Midbrain (tissue), 1 donor: ENCODE results near the gene NFATC2.

ENCODE experiments used
- DNase-seq: peaks from one replicate; lab custom pipeline; 2025; lab: John Stamatoyannopoulos, UW

The NFATC2 gene

DNA sequence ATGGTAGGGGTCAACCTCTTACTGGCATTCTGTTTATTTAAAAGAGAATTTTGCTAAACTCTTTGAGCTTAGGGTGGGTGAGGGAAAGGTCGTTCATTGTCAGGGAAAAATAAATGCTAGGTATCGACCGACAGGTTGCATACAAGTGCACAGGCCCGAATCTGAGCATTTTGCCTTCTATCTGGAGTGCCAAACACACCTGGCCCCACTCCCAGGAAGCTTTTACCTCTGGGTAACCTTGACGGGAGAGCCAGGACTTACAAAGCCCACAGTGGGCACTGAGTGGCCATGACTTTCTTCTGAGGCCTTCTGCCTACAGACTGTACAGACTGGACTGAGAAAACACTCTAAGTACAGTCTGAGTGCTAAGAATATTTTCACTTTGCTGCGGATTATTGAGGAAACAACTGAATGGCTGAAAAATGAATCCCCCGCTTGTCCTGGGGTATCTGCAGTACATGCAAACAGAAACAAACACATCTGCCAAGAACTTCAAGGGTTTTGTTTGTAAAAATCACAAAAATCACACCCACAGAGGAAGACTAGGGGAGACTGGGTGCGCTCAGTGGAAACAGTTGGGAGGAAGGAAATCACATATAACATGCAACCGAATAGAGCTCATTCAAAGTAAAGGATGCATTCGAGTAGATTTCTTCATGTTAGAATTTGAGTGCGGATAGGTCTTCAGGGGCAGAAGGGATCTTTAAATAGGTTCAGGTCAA is 152.8 kb downstream of the NFATC2 start:
- DNase-seq: no peak

- DNase-seq: no peak
Observed at GRCh38 chr20:51388756-51389542, 153.6 kb downstream of the NFATC2 start.

- DNase-seq: no peak
Observed at GRCh38 chr20:51388227-51388626, 154.3 kb downstream of the NFATC2 start.

DNA sequence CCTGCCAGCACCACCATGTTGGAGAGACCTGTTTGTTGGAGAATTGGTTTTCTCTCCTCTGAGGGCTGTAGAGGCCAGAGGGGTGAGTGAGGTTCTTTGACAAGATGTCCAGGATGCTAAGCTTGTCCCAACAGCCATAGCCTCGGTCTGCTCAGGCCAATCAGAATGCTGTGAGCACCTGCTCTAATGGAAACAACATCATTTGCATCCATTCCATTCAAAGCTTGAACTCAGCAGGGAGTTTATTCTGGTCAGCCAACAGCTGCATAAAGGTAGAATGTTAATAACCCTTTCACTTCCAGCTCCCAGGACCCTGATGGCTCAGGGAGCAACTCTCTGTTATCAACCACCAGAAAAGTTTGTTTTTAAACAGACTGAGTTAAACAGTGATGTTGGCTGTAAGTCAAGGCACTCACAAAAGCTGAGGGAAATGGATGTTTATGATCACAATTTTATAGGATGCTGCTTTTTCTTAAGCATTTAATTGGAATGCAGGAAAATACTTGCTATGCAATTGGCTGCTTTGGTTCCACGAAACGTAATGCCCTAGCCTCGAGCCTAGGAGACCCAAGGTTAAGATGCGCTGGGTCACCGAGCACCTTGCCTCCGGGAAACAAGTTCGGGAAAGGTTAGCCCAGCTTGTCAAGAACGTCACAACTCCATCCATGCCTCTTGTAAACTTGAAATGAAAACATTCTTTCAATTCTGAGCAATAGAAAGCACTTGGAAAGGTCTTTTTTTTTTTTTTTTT is 155.2 kb downstream of the NFATC2 start:
- no peak for DNase-seq

DNA sequence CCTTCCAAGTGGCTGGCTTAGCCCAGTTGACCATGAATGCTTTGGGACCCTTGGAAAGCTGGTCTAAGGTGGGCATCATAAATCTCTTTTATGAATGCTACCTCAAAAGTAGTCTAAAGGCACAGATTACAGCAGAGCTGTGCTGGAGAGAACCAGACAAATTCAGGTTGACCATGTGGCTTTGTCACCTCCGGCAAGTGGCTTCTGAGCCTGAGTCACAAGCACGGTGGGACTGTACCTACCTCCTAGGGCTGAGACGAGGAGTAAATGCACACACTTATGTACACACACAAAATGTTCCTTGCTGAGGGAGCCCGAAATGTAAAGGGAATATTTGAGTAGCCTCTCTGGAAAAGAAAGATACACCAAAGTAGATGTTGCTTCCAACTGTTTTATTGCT is 155.9 kb downstream of the NFATC2 start:
- no peak for DNase-seq

DNA sequence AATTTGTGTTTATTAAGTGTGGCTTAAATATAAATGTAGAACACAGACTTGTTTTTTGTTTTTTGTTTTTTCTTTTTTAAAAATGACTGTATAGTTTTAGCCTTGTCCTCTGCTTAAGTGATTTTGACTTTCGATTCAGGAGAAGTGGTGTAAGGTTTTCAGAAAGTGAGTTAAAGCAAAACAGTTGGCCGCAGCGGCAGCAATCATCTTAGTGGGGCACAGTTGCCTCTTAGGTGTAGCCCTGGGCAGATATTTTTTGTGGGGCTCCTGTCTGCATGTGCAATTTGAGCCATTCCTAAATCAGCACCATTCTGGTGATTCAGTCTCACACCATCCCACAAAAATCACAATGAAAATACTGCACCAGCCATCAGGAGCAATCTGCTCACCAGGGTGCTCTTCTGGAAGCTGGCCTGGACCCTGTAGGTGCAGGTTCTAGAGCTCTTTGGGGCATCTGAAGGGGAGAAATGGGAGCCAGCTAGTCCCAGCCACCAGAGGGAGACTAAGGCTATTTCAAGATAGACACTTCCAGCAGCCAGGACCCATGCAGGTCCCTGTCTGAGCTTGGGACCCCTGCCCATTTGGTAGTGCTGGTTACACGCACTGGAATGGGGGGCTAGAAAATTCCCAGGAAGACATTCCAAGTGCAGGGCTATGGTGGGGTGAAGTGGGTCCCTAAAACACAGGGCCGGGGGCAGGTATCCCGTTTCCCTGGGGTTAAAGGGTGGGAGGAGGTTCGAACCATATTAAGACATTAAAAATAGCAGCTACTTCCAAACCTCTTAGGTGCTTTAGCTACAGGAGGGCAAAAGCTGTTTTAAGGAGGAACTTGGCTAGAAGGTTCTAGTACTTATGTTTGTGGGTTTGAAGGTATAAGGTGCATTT is 156.6 kb downstream of the NFATC2 start:
- no peak for DNase-seq

GRCh38 chr20:51384875-51385274 is 157.6 kb downstream of the NFATC2 start:
- no peak for DNase-seq

GRCh38 chr20:51383891-51384510 is 158.5 kb downstream of the NFATC2 start:
- no peak for DNase-seq

DNA sequence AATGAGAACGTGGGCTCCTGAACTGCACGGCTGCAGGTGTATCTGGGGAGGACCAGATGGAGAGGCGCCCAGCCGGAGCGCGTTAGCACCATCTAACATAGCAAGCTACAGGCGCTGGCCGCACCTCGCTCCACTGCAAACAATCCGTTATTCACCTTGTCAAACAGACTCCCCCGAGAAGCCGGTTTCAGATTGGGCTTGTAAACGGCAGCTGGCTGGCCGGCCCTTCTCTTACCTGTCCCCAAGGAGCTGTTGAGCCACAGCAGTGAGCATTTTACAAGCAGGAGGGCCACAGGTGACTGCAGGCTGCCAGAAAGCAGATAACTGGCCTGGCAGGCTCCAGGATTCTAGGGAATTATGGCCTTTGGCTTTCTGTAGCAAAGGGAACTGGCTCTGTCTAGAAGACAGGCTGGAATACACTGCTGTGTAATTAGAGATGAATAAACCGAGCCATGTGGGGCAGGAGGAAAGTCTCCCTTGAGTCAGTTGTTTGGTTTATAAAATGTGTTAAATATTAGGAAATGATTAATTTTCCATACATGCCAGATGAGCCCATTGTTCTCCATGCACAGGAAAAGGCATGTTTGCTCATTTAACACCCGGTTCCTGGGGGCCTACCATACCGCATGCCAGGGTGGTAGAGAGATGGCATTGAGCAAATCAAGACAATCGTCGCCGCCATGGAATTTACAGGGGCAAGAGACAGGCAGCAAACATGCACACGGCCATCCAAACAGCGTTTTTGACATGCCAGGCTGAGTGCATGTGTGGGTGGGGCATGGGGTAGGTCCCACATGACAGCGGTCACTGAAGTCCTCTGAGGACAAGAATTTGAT is 159.3 kb downstream of the NFATC2 start:
- no peak for DNase-seq

GRCh38 chr20:51382111-51382985 is 160.2 kb downstream of the NFATC2 start:
- DNase-seq: no peak

DNA sequence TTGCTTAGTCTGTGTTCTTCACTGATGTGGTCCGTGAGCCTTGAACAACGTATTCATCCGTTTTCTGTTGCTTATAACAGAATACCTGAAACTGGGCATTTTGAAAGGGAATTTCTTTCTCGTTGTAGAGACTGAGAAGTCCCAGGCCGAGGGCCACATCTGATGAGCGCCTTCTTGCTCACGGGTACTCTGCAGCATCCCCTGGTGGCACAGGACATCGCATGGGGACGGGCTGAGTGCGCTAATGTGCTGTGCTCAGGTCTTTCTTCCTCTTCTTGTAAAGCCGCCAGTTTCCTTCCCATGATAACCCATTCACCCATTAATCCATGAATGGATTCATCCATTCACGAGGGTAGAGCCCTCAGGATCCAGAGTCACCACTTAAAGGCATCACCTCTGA is 161.0 kb downstream of the NFATC2 start:
- DNase-seq: no peak

DNA sequence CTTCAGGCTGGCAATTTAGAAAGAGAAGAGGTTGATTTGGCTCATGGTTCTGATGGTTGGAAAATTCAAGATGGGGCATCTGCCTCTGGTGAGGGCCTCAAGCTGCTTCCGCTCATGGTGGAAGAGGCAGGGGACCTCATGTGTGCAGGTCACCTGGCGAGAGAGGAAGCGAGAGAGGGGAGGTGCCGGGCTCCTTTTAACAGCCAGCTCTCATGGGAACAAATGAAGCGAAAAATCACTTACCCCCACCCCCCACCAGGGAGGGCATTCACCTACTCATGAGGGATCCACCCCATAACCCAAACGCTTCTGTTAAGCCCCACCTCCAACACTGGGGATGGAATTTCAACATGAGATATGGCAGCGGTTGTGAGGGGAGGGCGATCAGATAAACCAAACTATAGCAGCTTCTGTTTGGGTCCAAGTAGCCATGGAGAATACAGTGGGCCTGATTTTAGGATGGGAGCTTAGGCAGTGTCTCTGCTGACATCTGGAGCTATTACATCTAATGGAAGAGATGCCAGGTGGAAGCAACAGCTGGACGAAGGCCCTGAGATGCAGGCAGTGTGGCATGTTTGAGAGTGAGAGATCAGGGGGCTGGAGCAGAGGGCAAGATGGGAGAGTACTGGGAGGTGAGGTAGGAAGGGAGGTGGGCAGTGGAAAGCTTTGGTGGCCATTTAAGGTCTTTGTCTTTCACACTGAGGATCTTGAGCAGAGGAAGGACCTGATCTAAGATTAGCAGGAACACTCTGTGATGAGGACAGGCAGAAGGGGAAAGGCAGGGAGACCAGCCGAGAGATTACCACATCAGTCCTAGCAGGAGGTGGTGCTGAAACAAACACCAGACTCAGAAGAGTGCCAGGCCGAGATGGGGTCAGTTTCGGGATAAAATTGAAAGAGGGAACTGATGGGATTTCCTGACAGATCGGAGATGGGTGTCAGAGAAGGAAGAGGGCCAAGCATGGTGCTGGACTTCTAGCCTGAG is 161.8 kb downstream of the NFATC2 start:
- DNase-seq: no peak

DNA sequence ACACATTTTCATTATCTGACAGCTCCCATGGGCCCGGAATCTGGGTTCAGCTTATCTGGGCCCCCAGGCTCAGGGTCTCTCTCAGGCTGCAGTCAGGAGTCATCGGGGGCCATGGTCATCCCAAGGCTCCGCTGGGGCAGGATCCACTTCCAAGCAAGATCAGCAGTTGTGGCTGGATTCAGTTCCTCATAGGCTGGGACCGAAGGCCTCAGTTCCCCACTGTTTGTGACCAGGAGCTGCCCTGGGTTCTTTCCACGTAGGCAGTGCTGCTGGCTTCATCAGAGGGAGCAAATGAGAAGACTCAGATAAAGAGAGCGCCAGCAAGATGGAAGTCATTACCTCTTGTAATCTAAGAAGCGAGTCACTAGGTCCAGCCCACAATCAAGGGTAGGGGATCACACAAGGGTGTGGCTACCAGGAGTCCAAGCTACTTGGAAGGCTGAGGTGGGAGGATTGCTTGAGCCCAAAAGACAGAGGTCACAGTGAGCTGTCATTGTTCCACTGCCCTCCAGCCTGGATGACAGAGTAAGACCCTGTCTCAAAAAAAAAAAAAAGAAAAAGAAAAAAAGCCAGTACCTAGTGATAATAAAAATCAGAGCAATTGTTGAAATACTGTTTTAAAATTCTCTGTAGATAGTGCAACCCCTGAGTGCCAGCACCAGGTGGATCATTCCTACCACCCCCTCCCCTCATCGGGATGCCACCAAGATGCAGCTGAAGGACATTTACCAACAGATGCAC is 162.7 kb downstream of the NFATC2 start:
- DNase-seq: no peak

- DNase-seq: no peak
Observed at GRCh38 chr20:51378171-51378928, 164.2 kb downstream of the NFATC2 start.

- no peak for DNase-seq
Observed at GRCh38 chr20:51377132-51377531, 165.4 kb downstream of the NFATC2 start.

GRCh38 chr20:51376111-51376510 is 166.4 kb downstream of the NFATC2 start:
- no peak for DNase-seq

DNA sequence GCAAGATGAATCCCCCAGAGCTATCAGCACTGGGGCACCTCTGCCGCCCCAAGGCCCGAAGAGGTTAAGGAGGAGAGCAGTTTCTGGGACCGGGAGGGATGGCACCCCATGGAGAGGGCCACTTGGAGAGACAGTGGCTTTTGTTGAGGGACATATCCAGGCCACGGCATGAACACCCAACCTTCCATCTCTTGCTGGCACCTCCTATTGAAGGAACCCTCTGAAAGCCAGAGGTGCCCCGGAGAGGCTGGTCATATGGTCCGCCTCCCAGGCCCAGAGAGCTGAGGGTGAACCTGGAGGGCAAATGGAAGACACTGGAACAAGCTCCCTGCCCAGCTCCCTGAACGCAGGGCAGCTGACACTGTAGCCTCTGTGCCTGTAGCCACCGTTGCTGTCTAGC is 167.0 kb downstream of the NFATC2 start:
- no peak for DNase-seq
